ENCODE data around the gene RSRC1. TPM values are rescaled to one million over a fixed set of nuclear protein-coding genes. Genes with fewer than 3 reads are reported as not detected.

RSRC1 gene
- total and polyA plus RNA-seq, 8 donors, result 7.7 to 19.9 (median 10.2) TPM

DNA sequence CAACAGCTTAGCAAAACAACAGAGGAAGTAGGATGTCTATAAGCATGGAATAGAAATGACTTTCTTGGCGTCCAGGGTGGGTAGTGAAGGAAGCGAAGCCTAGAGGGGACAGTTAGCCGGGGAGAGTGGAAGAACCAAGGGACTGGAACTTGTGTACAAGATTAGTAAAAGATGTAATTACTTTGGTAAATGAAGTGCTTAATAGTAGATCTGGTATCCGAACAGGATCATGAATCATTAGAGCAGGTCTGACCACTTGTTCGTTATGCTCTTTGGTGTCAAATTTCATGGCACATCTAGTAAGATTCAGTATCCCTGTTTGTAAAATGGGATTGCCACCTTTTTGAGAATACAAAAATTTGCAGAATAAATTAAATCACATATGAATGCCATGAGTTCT lies 348.6 kb downstream of the RSRC1 start:
- no peak for DNase-seq
- Histone ChIP-seq H3K4me1 (no peaks in the 10 kb centered on the region), H3K36me3 (no peaks in the 10 kb centered on the region), H3K27ac (no peak overlapping the region), H3K4me3 (no peak overlapping the region), H3K9me3 (no peaks in the 10 kb centered on the region), H3K27me3 (no peaks in the 10 kb centered on the region)
- intact Hi-C loops (cut with DNase I), result no loop called here
- no peak for TF ChIP-seq CTCF (IDR thresholded peaks at IDR 0.05)
- 84 to 85% methylated on average over 5 of the region's 5 CpGs for WGBS, 2 donors
- no peak for ATAC-seq
- no peak for FAIRE-seq

DNA sequence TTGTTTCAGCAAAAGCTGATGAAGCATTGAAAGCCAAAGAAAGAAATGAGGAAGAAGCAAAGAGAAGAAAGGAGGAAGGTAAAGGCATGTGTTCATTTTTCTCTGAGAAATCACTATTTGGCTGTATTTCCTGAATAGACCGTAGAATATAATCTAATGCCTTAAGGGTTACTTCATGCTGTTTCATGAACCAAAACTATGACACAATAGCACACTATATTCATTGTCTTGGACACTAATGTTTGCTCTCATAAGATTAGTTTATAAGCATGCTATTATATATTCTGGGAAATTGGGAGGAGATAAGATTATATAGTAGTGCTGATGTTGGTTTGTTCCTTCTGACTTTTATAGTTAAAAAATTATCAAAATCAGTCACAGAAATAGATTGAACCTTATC lies 351.0 kb downstream of the RSRC1 start:
- FAIRE-seq, result no peak

GRCh38 chr3:158463556-158463955 lies 353.7 kb downstream of the RSRC1 start:
- no peak for ATAC-seq
- intact Hi-C loops (cut with DNase I), result no loop called here
- TF ChIP-seq CTCF (IDR thresholded peaks at IDR 0.05), result no peak
- H3K4me1 ChIP-seq, result no peaks in the 10 kb centered on the region
- DNase-seq, result no peak
- 57 to 76% methylated on average over 3 of the region's 3 CpGs for WGBS, 2 donors
- no peak overlapping the region for H3K4me3 ChIP-seq
- no peaks in the 10 kb centered on the region for H3K36me3 ChIP-seq
- H3K27ac ChIP-seq, result no peak overlapping the region
- H3K9me3 ChIP-seq, result no peaks in the 10 kb centered on the region
- H3K27me3 ChIP-seq, result no peaks in the 10 kb centered on the region
- no peak for FAIRE-seq

More for the DNA sequence above, 351.0 kb downstream of the RSRC1 start:
- Histone ChIP-seq H3K27ac (no peak overlapping the region), H3K9me3 (no peaks in the 10 kb centered on the region), H3K27me3 (no peaks in the 10 kb centered on the region), H3K4me3 (no peak overlapping the region), H3K4me1 (no peaks in the 10 kb centered on the region), H3K36me3 (no peaks in the 10 kb centered on the region)
- DNase-seq, result no peak
- no peak for ATAC-seq
- TF ChIP-seq CTCF (IDR thresholded peaks at IDR 0.05), result no peak
- WGBS, 2 donors, result 0 to 92% methylated on average over 1 of the region's 1 CpG
- intact Hi-C loops (cut with DNase I), result no loop called here

GRCh38 chr3:158465074-158465473 lies 355.2 kb downstream of the RSRC1 start:
- Histone ChIP-seq H3K4me1 (no peaks in the 10 kb centered on the region), H3K36me3 (no peaks in the 10 kb centered on the region), H3K9me3 (no peaks in the 10 kb centered on the region), H3K27me3 (no peaks in the 10 kb centered on the region), H3K4me3 (no peak overlapping the region), H3K27ac (no peak overlapping the region)
- no peak for DNase-seq
- intact Hi-C loops (cut with DNase I), result no loop called here
- no peak for FAIRE-seq
- no peak for TF ChIP-seq CTCF (IDR thresholded peaks at IDR 0.05)
- no peak for ATAC-seq
- 78 to 87% methylated on average over 3 of the region's 3 CpGs for WGBS, 2 donors

- ATAC-seq, result no peak
These were observed 361.2 kb downstream of the RSRC1 start for GRCh38 chr3:158470944-158471638.

More at GRCh38 chr3:158470944-158471638, 361.2 kb downstream of the RSRC1 start:
- WGBS, 2 donors, result 89 to 90% methylated on average over 2 of the region's 2 CpGs
- H3K27me3 ChIP-seq, result no peaks in the 10 kb centered on the region
- no peak for TF ChIP-seq CTCF (IDR thresholded peaks at IDR 0.05)
- H3K4me1 ChIP-seq, result no peaks in the 10 kb centered on the region
- intact Hi-C loops (cut with DNase I), result no loop called here
- no peak overlapping the region for H3K4me3 ChIP-seq
- H3K9me3 ChIP-seq, result no peaks in the 10 kb centered on the region
- DNase-seq (no peak), FAIRE-seq (no peak)
- H3K36me3 ChIP-seq, result no peaks in the 10 kb centered on the region
- H3K27ac ChIP-seq, result no peak overlapping the region
